RWPE1 (cell line): ENCODE measurements around the gene FILIP1L.
A peak's percentile ranks its signal among the peaks of the same experiment; 100 is the strongest.

Experiments used
- CTCF ChIA-PET: fragments of 350-600 bp; sonication (Branson Sonifier 250); formaldehyde crosslinking; extraction: SDS; loops from one replicate; lab custom pipeline; 2021; lab: Yijun Ruan, JAX
- POLR2A ChIA-PET: fragments of 400-600 bp; formaldehyde crosslinking; extraction: SDS; loops from one replicate; lab custom pipeline; 2020; ENCODE audit warnings: antibody characterized with exemption; ENCODE audit not compliant: low non-redundant PET; lab: Yijun Ruan, JAX
- DNase-seq: peaks from one replicate; pipeline ENCODE4 v3.0.0; 2012; ENCODE audit warnings: low spot score
- H3K27ac ChIP-seq: fragments of 450-650 bp; 2 replicates; pipeline ENCODE4 v1.5.1; 2017
- CTCF ChIP-seq: fragments of 450-650 bp; conservative IDR thresholded peaks from 2 replicates; pipeline ENCODE4 v1.5.1; 2017; ENCODE audit warnings: low read depth, mild to moderate bottlenecking

FILIP1L gene

GRCh38 chr3:100089812-100090668 lies 24.3 kb downstream of the FILIP1L start:
- H3K27ac ChIP-seq: no peak overlapping the region
- DNase-seq: peak; percentile 25
- ChIA-PET CTCF (interaction anchor here (0.7 to 1.8 kb wide), 7 partner anchors 12 to 247 kb away, joined by 3 to 7 read pairs (median 4); no protein-coding TSS in a partner anchor), POLR2A (no interaction called here)
- TF ChIP-seq CTCF: no peak; the same call in 1 of the 2 replicates

GRCh38 chr3:100088735-100089368 lies 25.4 kb downstream of the FILIP1L start:
- ChIA-PET POLR2A (no interaction called here), CTCF (interaction anchor here (0.6 to 1.8 kb wide), 2 partner anchors 246 to 255 kb away, joined by 3 to 4 read pairs; no protein-coding TSS in a partner anchor)
- no peak overlapping the region for H3K27ac ChIP-seq
- no peak for DNase-seq
- no peak for TF ChIP-seq CTCF

- no peak overlapping the region for H3K27ac ChIP-seq
- DNase-seq: no peak
- ChIA-PET POLR2A (no interaction called here), CTCF (interaction anchor here (1.0 kb wide), 1 partner anchor 255 kb away, joined by 3 read pairs; no protein-coding TSS in a partner anchor)
- no peak for TF ChIP-seq CTCF
These were observed 27.1 kb downstream of the FILIP1L start for GRCh38 chr3:100087198-100087597.

GRCh38 chr3:100086401-100086800 lies 27.9 kb downstream of the FILIP1L start:
- no peak for DNase-seq
- TF ChIP-seq CTCF: no peak
- POLR2A ChIA-PET: no interaction called here
- no peak overlapping the region for H3K27ac ChIP-seq
- CTCF ChIA-PET: interaction anchor here (1.0 kb wide), 1 partner anchor 255 kb away, joined by 3 read pairs; no protein-coding TSS in a partner anchor

- no peak overlapping the region for H3K27ac ChIP-seq
- no peak for DNase-seq
- CTCF ChIA-PET: interaction anchor here (0.8 to 1.4 kb wide), 2 partner anchors 9 to 16 kb away, joined by 3 read pairs; no protein-coding TSS in a partner anchor
- no peak for TF ChIP-seq CTCF
- POLR2A ChIA-PET: no interaction called here
These were observed 30.0 kb downstream of the FILIP1L start for GRCh38 chr3:100084100-100084806.

GRCh38 chr3:100083209-100083608 lies 31.1 kb downstream of the FILIP1L start:
- H3K27ac ChIP-seq: no peak overlapping the region
- POLR2A ChIA-PET: no interaction called here
- CTCF ChIA-PET: interaction anchor here (1.4 kb wide), 1 partner anchor 10 kb away, joined by 3 read pairs; no protein-coding TSS in a partner anchor
- TF ChIP-seq CTCF: no peak
- no peak for DNase-seq
